GM19395 (cell line): ENCODE measurements around the gene CPNE4.

ENCODE experiments used
- ATAC-seq: cut with Tn5 transposase; IDR thresholded peaks from one replicate; pipeline ENCODE4 v1.9.1; 2021; ENCODE audit warnings: mild to moderate bottlenecking, moderate library complexity; ENCODE audit not compliant: unreplicated experiment

Gene CPNE4

DNA sequence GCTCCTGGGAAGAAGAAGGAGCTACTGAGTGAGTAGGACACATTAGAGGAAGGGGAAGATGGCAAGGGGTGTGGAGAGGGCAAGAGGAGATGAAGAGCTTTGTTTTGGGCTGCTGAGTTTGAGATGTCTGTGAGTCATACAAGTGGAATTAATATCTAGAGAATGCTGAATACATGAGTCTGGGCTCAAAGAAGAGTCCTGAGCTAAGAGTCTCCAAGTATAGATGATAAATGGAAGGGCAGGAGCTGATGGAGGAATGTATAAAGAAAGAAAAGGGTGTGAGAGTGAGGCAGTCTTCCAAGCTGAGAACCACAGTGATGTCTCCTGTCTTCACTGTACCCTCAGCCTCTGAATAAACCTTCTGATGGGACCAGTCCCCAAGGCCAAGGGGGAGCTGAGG is 326.6 kb downstream of the CPNE4 start:
- ATAC-seq, result no peak

DNA sequence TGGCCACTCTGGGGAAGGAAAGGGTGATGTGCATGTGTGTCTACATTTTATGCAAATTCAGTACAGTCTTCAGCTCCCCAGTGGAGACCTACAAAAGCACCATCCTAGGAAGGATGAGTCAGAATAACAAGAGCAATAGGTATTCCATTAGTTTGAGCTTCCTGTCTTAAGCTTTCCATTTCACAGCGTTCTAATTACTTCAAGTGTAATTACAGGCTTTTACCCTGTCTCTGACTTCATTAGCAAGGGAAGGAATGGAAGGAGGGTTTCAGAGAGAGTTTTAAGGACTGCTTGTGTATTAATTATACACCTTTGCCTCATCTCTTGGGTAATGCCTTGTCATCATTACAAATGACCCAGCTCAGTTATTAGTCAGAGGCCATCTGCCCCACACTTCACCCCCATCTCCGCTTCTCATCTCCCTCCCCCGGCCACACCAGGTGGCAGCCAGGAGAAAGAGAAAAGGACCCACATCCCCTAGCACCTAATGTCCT is 329.2 kb downstream of the CPNE4 start:
- ATAC-seq, result peak; percentile 87

DNA sequence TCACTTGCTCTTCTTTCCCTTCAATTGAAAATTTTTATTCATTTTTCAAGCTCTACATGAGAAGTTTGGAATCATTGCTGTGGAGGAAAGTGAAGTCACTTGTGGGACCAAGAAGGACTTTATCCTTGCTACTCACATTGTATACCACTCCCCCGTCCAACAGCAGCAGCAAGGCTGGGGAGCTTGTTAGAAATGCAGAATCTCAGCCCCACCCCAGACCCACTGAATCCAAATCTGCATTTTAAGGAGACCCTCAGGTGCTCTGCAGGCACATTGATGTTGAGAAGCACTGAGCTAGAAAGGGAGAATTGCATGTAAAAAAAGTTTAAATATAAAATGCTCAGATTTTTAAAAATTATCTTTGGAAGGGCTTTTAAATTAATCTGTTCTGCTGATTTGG is 329.7 kb downstream of the CPNE4 start:
- ATAC-seq, result no peak

DNA sequence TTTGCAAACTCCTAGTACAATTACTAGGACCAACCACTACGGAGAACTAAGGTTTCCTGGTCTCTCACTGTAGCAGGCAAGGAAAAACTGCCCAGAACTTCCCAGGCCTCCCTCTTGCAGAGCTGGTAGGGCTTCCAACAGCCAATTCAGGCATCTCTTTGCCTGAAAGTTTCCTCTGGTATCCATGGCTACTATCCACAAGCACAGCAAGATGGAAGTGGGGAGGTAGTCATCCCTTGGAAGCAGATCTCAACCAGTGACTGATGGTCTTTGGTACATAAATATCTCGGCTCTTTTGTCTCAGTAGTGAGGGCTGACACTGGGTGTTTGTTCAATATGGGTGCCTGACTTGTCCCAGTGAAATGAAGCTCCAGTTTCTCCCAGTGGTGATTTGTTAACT is 330.7 kb downstream of the CPNE4 start:
- ATAC-seq, result no peak

DNA sequence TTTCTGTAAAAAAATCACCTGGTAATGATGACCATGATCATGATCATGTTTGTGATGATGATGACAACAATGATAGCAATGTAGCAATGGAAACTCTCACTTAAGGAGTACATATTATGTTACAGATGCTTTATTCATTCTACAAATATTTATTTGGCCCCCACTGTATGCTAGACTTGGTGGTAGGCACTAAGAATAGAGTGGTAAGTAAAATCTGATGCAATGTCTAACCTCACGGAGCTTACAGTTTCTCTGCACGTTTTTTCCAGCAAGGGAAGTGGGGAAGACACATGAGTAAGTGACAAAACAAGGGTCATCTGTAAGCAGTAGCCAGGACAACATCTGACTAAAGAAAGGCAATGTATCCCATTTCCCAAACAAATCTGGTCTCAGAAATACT is 332.7 kb downstream of the CPNE4 start:
- no peak for ATAC-seq

DNA sequence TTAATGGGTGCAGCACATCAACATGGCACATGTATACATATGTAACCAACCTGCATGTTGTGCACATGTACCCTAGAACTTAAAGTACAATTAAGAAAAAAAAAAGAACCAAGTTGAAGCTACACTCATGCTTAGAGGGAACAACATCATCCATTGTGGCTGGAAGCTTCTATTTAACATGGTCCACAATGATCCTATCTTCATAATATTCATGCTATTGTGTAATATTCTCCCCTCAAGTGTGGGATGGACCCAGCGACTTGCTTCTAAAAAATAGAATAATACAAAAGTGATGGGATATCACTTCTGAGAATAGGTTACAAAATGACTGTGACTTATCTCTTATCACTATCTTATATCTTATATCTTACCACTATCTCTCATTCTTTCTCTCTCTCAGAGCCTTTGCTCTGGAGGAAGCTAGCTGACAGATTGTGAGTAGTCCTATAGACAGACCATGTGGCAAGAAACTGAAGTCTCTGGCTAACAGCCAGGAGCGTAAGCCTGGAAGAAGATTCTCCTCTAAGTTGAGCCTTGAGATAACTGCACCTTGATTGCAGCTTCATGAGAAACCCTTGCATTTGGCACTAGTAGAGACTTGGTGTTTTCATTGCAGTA is 333.6 kb downstream of the CPNE4 start:
- no peak for ATAC-seq

DNA sequence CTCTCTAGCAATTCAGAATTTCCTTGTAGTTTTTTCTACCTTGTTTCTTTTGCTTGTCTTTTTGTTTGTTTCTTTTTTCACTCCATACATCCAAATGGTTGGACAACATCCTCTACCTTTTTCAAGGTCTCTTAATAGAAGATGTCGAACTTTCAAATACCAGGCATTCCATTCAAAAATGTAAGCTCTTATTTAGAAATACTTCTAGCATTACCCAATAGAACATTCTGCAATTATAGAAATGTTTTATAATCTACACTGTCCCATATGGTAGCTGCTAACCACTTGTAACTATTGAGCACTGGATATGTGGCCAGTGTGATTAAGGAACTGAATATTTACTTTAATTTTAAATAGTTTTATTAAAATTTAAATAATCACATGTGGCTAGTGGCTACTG is 335.8 kb downstream of the CPNE4 start:
- ATAC-seq, result no peak

DNA sequence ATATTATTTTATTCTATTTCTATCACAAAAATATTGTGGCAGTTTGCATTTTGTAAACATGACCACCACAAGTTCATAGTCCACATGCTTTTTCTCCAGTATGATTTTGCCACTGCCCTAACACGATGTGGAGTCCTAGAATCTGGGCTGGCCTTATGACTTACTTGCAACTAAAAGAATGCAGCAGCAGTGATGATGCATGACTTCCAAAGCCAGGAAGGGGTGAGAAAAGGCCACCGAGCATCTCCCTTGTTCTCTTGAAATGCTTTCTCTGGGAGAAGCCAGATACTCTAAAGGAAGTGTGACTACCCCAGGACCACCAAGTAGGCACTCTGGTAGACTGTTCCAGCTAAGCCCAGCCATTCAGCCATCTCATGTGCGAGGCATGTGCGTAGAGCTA is 340.4 kb downstream of the CPNE4 start:
- ATAC-seq, result no peak

DNA sequence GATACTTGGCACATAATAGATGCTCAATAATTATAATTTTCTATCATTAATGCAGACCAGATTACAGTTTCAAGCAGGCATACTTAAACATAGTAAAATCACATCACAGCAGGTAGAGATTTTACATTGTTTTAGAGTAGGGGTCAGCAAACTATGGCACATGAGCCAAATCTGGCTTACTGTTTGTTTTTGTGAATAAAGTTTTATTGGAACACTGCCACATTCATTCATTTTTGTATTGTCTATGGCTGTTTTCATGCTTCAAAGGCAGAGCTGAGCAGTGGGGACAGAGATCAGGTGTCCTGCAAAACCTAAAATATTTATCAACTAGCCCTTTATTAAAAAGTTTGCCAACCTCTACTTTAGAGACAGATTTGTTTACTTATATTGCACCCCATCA is 342.5 kb downstream of the CPNE4 start:
- ATAC-seq, result no peak

DNA sequence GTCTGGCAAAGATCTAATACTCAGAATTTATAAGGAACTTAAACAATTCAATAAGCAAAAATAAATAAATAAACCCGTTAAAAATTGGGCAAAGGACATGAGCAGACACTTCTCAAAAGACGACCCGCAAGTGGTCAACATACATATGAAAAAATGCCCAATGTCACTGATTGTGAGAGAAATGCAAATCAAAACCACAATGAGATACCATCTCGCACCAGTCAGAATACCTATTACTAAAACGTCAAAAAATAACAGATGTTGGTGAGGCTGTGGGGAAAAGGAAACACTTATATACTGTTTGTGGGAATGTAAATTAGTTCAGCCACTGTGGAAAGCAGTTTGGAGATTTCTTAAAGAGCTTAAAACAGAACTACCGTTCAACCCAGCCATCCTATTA is 344.0 kb downstream of the CPNE4 start:
- no peak for ATAC-seq

DNA sequence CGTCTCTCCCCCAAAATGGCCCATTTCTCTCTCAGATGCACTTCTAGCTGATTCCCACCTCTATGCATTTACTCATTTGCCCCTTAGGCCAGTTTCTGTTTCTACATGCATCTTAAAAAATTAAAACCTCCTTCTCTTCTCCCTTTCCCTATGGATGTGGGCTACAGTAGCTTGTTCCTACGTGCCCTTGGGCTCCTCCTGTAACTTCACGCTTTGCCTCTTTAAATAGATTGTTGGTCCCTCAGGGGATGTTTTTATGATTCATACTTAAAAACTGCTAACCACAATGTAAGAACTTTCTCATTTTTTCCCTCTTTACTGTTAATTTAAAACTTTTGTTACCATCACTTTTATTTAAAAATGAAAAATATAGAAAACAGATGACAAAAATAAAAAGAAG is 346.4 kb downstream of the CPNE4 start:
- ATAC-seq, result no peak

DNA sequence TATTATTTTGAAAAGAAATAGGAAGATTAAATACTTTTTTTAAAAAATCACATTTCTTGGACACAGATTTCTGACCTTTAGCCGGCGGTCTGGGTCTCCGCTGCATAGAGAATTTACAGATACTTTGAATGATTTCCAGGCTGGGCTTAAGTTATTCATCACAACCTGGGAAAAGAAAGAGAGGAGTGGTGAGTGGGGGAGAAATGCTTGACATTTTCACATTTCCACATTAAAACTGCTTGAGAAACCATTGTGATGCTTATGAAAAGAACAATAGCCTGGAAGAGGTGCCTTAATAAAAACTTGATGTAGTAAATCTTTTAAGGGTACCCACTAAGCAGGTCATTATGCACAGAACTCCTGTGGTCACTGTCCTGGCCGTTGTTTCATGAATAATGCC is 365.2 kb downstream of the CPNE4 start:
- no peak for ATAC-seq

DNA sequence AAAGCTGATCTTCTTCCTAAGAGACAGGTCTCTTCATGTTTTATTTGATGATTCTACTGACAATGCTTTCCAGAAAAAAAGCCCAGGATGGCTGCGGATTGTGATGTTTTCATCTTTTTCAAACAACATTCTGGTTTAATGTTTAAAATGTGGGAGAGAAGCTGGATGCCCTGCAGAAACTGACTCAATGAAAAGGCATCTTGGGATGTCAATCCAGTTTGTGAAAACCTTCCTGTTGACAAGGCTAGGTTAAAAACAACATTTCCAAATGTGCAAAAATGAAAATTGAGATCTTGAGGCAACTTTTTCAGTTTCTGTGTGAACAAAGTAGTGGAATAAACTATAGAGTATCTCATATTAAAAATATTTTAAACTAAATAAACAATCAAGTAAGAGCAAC is 376.0 kb downstream of the CPNE4 start:
- ATAC-seq, result no peak

DNA sequence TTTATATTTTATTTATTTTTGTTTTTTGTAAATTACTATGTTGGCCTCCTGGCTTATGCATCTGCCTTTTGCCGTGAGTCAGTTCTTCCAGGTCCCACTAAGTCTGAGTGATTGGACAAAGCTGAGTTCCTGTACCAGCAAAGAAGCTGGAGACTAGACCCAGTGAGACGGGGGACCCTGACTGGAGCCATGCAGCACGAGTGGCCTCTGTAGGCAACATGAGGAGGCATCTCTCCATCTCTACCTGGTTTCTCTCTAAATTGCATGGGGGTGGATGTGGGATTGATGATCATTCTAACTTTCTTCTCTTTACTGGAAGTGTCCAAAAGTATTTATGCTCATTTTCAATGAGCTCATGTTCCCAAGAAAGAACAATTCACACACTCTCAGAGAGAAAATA is 376.7 kb downstream of the CPNE4 start:
- no peak for ATAC-seq

DNA sequence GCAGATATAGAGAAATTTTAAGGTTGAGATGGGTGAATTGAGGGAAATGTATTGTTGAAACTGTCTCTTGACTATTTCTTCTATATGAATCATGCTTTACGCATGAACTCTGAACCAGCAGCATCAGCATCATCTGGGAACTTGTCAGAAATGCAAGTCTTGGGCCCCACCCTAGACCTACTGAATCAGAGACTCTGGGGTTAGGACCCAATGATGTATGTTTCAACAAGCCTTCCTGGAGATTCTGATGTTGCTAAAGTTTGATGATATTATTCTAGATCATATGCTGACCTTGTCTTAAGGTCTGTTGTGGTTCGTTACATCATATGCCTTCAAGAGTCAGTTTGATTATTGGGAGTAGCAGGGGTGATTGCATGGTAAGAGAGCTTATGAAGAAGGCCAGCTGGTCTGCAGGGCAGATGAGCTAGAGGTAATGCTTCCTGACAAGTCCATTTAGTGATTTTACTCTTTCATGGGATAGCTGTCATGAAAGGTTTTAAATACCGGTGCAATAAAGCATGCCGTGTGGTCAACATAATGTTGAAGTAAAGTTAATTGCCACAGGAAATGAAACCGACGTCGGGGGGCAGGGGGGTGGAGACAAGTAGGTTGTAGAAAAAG is 379.6 kb downstream of the CPNE4 start:
- no peak for ATAC-seq

DNA sequence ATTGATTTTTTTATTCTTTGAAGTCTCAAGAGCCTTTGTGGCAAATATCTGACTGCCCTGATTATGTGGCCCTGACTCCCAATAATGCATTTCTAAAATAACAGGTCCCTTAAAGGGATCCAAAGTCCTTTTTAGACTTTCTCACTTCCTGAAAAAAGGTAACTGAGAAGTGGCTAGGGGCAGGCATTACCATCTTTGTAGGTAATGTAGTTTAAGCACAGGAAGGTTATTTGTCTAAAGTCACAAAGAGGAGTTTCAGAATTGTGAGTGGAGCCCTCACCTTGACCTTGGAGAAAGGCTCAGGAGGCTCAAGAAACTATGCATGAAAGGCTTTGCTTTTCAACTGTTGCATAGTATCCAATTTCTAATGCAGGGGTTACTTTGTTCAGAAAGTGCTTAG is 389.2 kb downstream of the CPNE4 start:
- ATAC-seq, result no peak

DNA sequence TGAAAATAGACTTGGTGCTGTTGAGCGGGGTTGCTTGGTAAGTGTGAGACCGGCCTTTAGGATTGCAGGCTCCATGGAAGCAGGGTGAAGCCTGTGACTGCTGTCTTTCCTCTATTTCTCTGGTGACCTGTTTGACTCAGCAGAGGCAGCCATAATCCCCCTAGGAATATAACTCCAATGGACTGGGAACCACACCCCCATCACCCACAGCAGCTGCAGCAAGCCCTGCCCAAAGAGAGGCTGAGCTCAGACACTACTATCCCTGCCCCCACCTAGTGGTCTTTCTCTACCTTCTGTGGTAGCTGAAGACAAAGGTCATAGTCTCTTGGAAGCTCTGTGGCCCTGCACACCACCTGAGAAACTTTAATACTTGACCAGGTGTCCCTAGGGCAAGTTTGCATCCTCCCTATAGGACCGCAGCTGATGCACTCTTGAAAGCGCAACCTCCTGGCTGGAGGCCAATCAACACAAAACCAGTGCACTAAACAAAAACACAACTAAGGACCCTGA is 398.5 kb downstream of the CPNE4 start:
- no peak for ATAC-seq

DNA sequence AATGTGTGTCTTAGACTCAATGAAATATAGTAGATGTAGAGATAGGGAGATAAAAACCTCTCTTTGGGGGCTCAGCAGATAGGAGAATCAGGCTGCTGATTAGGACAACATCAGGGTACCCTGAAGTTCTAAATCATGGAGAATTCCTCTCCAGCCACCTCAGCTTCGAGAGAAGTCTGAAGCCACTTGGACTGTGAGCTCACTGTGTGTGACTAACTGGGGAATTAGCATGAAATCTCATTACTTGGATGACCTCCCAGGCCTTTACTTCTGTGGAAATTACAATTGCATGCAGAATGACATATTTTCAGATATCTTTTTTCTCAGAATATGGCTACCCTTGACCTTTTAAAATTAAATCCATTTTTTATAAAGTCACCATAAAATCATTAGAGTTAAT is 404.0 kb downstream of the CPNE4 start:
- no peak for ATAC-seq

DNA sequence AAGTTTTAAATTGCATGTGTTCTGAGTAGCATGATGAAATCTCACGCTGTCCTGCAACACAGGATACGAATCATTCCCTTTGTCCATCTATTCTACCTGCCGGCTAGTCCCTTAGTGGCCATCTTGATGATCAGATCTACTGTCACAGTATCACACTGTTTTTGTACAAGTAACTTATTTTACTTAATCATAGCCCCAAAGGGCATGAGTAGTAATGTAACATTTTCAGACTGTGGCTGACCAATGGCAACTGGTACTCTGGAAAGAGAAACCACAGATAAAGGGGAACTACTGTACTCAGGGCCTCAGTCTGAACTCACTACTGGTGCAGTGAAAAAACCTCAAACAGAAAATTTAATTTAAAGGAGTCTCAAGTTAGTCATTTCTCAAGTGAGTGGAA is 404.7 kb downstream of the CPNE4 start:
- ATAC-seq, result peak; percentile 100

DNA sequence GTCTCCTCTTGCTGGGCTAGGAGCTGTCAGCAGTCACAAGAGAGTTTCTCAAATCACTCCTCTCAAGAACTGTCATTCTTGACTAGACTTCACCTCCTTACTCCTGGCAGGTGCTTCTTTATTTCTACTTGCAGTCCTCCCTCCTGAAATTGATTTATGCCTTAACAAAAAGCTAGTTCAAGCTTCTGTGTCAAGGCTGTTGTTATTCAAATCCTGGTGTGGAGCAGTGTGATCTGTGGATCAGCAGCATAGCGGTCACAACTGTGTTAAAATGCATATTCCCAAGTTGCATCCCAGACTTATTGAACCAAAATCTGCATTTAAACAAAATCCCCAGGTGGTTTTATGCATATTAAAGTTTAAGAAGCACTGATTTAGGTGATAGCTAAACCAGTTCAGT is 411.4 kb downstream of the CPNE4 start:
- no peak for ATAC-seq

DNA sequence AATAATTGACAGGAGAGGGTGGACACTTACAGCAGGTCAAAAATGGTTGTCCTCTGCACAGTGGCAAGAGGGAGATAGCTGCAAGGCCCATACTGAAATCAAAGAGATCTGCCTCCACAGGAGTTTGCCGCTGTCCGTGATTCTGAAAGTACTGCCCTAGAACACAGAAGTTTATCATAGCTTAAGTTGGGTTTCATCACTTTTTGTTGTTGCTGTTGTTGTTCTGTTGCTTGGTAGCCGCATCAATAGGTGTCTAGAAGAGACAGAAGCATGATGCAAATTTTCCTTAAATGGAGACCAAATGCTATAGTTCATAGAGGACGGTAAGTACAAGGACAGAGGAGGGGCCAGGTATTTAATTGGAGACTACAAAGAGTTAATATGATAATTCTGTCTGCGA is 412.1 kb downstream of the CPNE4 start:
- no peak for ATAC-seq

DNA sequence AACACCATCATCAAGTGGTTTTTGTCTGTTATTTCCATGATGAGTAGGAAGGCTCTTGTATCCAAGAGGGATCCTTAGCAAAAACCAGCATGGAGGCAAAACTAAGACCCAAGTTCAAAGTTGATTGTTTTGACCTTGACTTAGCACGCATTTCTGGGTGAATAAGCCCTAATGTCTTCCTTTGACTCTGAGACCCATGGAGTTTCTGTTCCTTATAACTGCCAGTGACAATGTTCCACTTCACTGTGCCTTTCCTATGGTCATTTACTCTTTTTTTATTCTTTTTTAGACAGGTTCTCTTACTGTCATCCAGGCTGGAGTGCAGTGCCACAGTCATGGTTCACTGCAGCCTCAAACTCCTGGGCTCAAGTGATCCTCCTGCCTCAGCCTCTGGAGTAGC is 413.8 kb downstream of the CPNE4 start:
- peak; percentile 69 for ATAC-seq

DNA sequence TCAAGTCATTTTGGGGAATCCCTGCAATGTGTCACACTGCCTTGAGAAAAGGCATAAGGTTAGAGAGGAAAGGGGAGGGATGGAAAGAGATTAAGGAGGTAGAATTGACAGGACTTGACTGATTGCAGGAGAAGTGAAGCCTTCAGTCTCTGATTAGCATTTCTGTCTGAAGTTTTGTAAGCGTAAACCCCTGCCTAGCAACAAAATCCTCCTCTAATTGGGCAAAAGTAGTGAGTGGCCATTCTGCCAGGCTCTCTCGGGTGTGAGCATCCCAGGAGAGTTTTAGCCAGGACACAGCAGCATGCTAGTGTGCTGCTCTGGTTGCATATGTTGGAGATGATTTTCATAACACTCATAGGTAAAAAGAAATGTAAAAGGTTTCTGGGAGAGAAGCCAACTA is 415.0 kb downstream of the CPNE4 start:
- ATAC-seq, result no peak
